Endothelial cell of umbilical vein (primary cell): ENCODE results near the gene EEFSEC. TPM values are rescaled to one million over a fixed set of nuclear protein-coding genes. Genes with fewer than 3 reads are reported as not detected.

Experiments used
- BruUV-seq: library from RNA; stranded (reverse); fragments of 400-500 nt; replicated peaks from 2 replicates; lab custom pipeline; 2021; lab: Mats Ljungman, UMichigan
- CTCF ChIA-PET: fragments of 300-600, 350-600 bp; sonication (Branson Sonifier 250); formaldehyde crosslinking; loops from one replicate; lab custom pipeline; 2021; ENCODE audit warnings: antibody characterized with exemption, inconsistent platforms; lab: Charles Lee
- POLR2A ChIA-PET: fragments of 300-600, 350-600 bp; sonication (Branson Sonifier 250); formaldehyde crosslinking; loops from one replicate; lab custom pipeline; 2021; ENCODE audit warnings: antibody characterized with exemption, inconsistent platforms; lab: Charles Lee
- DNase-seq: peaks from one replicate; pipeline ENCODE4 v3.0.0-alpha.2; 2011; ENCODE audit warnings: low read depth, low spot score
- FAIRE-seq: peaks from 2 replicates; lab custom pipeline; 2011; peaks lifted over from hg19 to GRCh38; lab: Jason Lieb, UNC
- H2AFZ ChIP-seq: 2 replicates; pipeline ENCODE4 v1.6.0; 2012; ENCODE audit warnings: low read depth, low read length, control low read depth, inconsistent platforms
- H3K27ac ChIP-seq: 2 replicates; pipeline ENCODE4 v1.5.1; 2011; ENCODE audit warnings: low read depth, mild to moderate bottlenecking, control low read depth, low read length, moderate library complexity; ENCODE audit not compliant: insufficient read depth
- H3K27me3 ChIP-seq, 2 experiments: 2 replicates each; pipeline versions ENCODE4 v1.6.0 to v1.6.1; 2011; ENCODE audit warnings: low read length in 2 of 2, mixed read lengths in 1 of 2; ENCODE audit not compliant: control insufficient read depth in 2 of 2, insufficient read depth in 2 of 2
- H3K36me3 ChIP-seq, 2 experiments: 2 replicates in 1 of 2; 3 replicates in 1 of 2; pipeline ENCODE4 v1.5.1; 2011; ENCODE audit warnings: low read length in 2 of 2, mild to moderate bottlenecking in 1 of 2, moderate library complexity in 1 of 2; ENCODE audit not compliant: control insufficient read depth in 2 of 2, insufficient read depth in 2 of 2; ENCODE audit errors: extremely low read depth in 1 of 2
- H3K4me1 ChIP-seq: 3 replicates; pipeline ENCODE4 v1.5.1; 2011; ENCODE audit warnings: mild to moderate bottlenecking, low read length; ENCODE audit not compliant: control insufficient read depth, insufficient read depth; ENCODE audit errors: extremely low read depth
- H3K4me2 ChIP-seq: 2 replicates; pipeline ENCODE4 v1.6.1; 2011; ENCODE audit warnings: low read length, control low read depth, mixed read lengths; ENCODE audit not compliant: insufficient read depth
- H3K4me3 ChIP-seq, 3 experiments: fragments of 200-600 bp in 1 of 3; sonication (generic), shearing (Covaris generic) in 1 of 3; replicated peaks in 1 of 3; 2 replicates each; pipeline ENCODE4 v1.5.1; 2011 to 2016; ENCODE audit warnings: control low read depth in 3 of 3, low read length in 3 of 3, mild to moderate bottlenecking in 2 of 3, inconsistent platforms in 1 of 3, low read depth in 1 of 3, moderate library complexity in 1 of 3; ENCODE audit not compliant: insufficient read depth in 1 of 3
- H3K79me2 ChIP-seq: 2 replicates; pipeline ENCODE4 v1.6.0; 2012; ENCODE audit warnings: low read length, inconsistent platforms; ENCODE audit not compliant: control insufficient read depth, insufficient read depth
- H3K9ac ChIP-seq: replicated peaks from 2 replicates; pipeline ENCODE3; 2011; ENCODE audit warnings: low read length, control low read depth; ENCODE audit not compliant: insufficient read depth; ENCODE audit errors: extremely low read depth
- H3K9me1 ChIP-seq: replicated peaks from 3 replicates; pipeline ENCODE4 v1.6.0; 2011; ENCODE audit warnings: mild to moderate bottlenecking, low read length; ENCODE audit not compliant: control insufficient read depth, insufficient read depth; ENCODE audit errors: extremely low read depth
- H3K9me3 ChIP-seq: replicated peaks from 2 replicates; pipeline ENCODE4 v1.5.1; 2012; ENCODE audit warnings: low read length, inconsistent platforms; ENCODE audit not compliant: control insufficient read depth, insufficient read depth
- H4K20me1 ChIP-seq: replicated peaks from 2 replicates; pipeline ENCODE3; 2011; ENCODE audit warnings: mild to moderate bottlenecking, low read length; ENCODE audit not compliant: control insufficient read depth, insufficient read depth; ENCODE audit errors: extremely low read depth
- EZH2 ChIP-seq: IDR thresholded peaks from 2 replicates; pipeline ENCODE4 v1.6.1; 2012; ENCODE audit warnings: borderline replicate concordance, low read depth, mild to moderate bottlenecking, moderate library complexity, low read length, inconsistent platforms; ENCODE audit not compliant: severe bottlenecking
- FOS ChIP-seq: IDR thresholded peaks from 2 replicates; pipeline ENCODE4 v1.6.1; 2011; ENCODE audit warnings: mild to moderate bottlenecking, low read length, moderate library complexity, borderline replicate concordance; ENCODE audit not compliant: insufficient read depth
- GATA2 ChIP-seq: IDR thresholded peaks from 2 replicates; pipeline ENCODE4 v1.7.0; 2011; ENCODE audit warnings: low read depth, mild to moderate bottlenecking, moderate library complexity, mixed read lengths, low read length; ENCODE audit not compliant: insufficient read length, insufficient read depth
- JUN ChIP-seq: IDR thresholded peaks from 2 replicates; pipeline ENCODE4 v1.6.1; 2011; ENCODE audit warnings: borderline replicate concordance, low read depth; ENCODE audit not compliant: insufficient read length, insufficient read depth
- MAX ChIP-seq: IDR thresholded peaks from 2 replicates; pipeline ENCODE4 v1.6.1; 2011; ENCODE audit not compliant: insufficient read depth, insufficient read length
- POLR2A ChIP-seq: IDR thresholded peaks from 2 replicates; pipeline ENCODE4 v1.6.1; 2012; ENCODE audit warnings: low read depth, mild to moderate bottlenecking, control low read depth, low read length
- POLR2AphosphoS5 ChIP-seq: IDR thresholded peaks from 2 replicates; pipeline ENCODE4 v1.6.1; 2012; ENCODE audit warnings: low read depth, mild to moderate bottlenecking, control low read depth, low read length, moderate library complexity; ENCODE audit not compliant: insufficient read depth
- dilution Hi-C: fragments of 300-500 bp; cut with MboI; formaldehyde crosslinking; loops from one replicate; pipeline ENCODE4 v1.15.0; 2019; ENCODE audit warnings: low sequenced_read_pairs; ENCODE audit not compliant: extremely low pct_ligation_motif_present
- intact Hi-C: fragments of 100-400 bp; cut with micrococcal nuclease; formaldehyde crosslinking; loops from one replicate; pipeline ENCODE4 v1.10.0; 2022
- polyA plus RNA-seq, 4 experiments: library from polyadenylated mRNA; depleted of rRNA in 3 of 4; stranded (reverse) in 3 of 4; unstranded in 1 of 4; fragments of >200 nt; gene quantifications; 2 replicates each; pipeline versions ENCODE4 v1.2.1 to v1.2.3, GENCODE V29; 2011 to 2012; ENCODE audit warnings: missing spikeins in 1 of 4
- total RNA-seq: library from RNA; stranded (reverse); gene quantifications from 2 replicates; pipeline ENCODE4 v1.2.3, GENCODE V29; 2021

The EEFSEC gene
- total and polyA plus RNA-seq, 2 donors (not counting 3 experiments of a cell fraction or from before 2014, with no cell fraction given) = 13.1 to 14.5 TPM

- BruUV-seq = no TSS peak
- no peaks in the 10 kb centered on the region for H3K9me3 ChIP-seq
- no peak overlapping the region for H3K27ac ChIP-seq
- POLR2A ChIA-PET = no interaction called here
- no peak overlapping the region for H3K9ac ChIP-seq
- CTCF ChIA-PET = no interaction called here
- TF ChIP-seq EZH2 (no peak), MAX (no peak), POLR2AphosphoS5 (no peak), POLR2A (no peak), JUN (no peak), GATA2 (no peak)
- intact Hi-C loops (no loop called here), dilution Hi-C loops (no loop called here)
- FAIRE-seq = no peak
- no peaks in the 10 kb centered on the region for H3K79me2 ChIP-seq
- H3K9me1 ChIP-seq = no peaks in the 10 kb centered on the region
- no peaks in the 10 kb centered on the region for H3K27me3 ChIP-seq
- H3K4me3 ChIP-seq = no peak overlapping the region
- no peaks in the 10 kb centered on the region for H3K36me3 ChIP-seq
- no peak for DNase-seq
- H2AFZ ChIP-seq = no peak overlapping the region
- no peak overlapping the region for H3K4me2 ChIP-seq
- no peaks in the 10 kb centered on the region for H4K20me1 ChIP-seq
- H3K4me1 ChIP-seq = no peaks in the 10 kb centered on the region
Observed at GRCh38 chr3:128376516-128376915, 223.2 kb downstream of the EEFSEC start.

- dilution Hi-C loops = no loop called here
- no peak overlapping the region for H3K4me2 ChIP-seq
- intact Hi-C loops = no loop called here
- no peak overlapping the region for H3K27ac ChIP-seq
- TF ChIP-seq GATA2 = no peak
- no peak for TF ChIP-seq FOS
- H3K4me1 ChIP-seq = peaks cover 7% of the 10 kb centered on the region
- no peaks in the 10 kb centered on the region for H3K27me3 ChIP-seq
- H3K9me3 ChIP-seq = no peaks in the 10 kb centered on the region
- CTCF ChIA-PET = no interaction called here
- no peaks in the 10 kb centered on the region for H3K9me1 ChIP-seq
- H2AFZ ChIP-seq = no peak overlapping the region
- POLR2A ChIA-PET = no interaction called here
- DNase-seq = no peak
- BruUV-seq = no TSS peak
- FAIRE-seq = no peak
- H3K9ac ChIP-seq = no peak overlapping the region
- H4K20me1 ChIP-seq = no peaks in the 10 kb centered on the region
- no peak overlapping the region for H3K4me3 ChIP-seq
- H3K36me3 ChIP-seq = no peaks in the 10 kb centered on the region
- no peaks in the 10 kb centered on the region for H3K79me2 ChIP-seq
Observed at GRCh38 chr3:128378631-128379347, 225.5 kb downstream of the EEFSEC start.
